ENCODE data around the gene KCTD8. TPM values are rescaled to one million over a fixed set of nuclear protein-coding genes. Genes with fewer than 3 reads are reported as not detected.

KCTD8 gene
- total RNA-seq, 1 donor, result under 0.01 TPM

DNA sequence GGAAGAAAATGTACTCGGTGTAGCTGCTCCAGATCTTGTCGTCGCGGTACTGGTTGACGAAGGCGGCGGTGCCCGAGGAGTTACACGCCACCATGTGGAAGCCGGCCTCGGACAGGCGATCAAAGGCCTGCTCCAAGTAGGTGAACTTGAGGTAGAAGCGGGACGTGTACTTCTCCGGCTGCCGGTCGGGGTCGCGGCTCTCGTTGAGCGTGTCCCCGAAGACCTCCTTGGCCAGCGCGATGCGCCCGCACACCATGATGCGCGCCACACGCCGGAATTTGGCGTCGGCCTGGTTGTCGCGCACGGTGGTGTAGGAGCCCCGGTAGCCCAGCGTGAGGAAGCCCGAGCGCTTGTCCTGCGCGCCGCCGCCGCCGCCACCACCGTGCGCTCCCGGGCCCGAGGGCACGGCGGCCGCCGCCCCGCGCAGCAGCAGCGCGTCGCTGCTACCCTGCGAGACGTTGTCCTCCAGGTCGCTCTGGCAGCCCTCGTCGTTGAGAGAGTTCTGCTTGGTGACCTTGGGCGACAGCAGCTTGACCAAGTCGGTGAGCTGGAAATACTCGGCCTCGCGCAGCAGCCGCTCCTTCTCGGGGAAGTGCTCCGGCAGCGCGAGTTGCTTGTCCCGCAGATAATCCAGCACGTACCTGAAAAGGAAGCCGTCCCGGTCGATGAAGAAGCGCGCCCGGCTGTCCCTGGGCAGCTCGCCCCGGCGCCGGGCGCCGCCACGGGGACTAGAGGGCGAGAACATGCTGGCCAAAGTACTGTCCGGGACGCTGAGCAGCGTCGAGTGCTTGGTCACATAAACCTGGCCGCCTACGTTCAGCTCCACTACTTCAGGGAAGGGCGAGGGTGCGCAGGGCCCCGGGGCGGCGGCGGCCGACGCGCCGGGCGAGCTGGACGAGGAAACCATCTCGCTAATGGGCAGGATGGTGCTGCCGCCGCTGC, 775 bp downstream of the KCTD8 start:
- no peak for DNase-seq (ENCODE audit: low read depth)
- peak overlapping the region; percentile 57 for H3K4me3 ChIP-seq (ENCODE audit: low read depth, low read length)
- TF ChIP-seq, protein P1, sequence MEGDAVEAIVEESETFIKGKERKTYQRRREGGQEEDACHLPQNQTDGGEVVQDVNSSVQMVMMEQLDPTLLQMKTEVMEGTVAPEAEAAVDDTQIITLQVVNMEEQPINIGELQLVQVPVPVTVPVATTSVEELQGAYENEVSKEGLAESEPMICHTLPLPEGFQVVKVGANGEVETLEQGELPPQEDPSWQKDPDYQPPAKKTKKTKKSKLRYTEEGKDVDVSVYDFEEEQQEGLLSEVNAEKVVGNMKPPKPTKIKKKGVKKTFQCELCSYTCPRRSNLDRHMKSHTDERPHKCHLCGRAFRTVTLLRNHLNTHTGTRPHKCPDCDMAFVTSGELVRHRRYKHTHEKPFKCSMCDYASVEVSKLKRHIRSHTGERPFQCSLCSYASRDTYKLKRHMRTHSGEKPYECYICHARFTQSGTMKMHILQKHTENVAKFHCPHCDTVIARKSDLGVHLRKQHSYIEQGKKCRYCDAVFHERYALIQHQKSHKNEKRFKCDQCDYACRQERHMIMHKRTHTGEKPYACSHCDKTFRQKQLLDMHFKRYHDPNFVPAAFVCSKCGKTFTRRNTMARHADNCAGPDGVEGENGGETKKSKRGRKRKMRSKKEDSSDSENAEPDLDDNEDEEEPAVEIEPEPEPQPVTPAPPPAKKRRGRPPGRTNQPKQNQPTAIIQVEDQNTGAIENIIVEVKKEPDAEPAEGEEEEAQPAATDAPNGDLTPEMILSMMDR (IDR thresholded peaks at IDR 0.05; ENCODE audit: insufficient read depth, low read depth, low read length), result no peak

GRCh38 chr4:44446801-44447562, 1.6 kb downstream of the KCTD8 start:
- DNase-seq (ENCODE audit: low read depth), result no peak
- TF ChIP-seq, protein P1 (IDR thresholded peaks at IDR 0.05; ENCODE audit: insufficient read depth, low read depth, low read length), result no peak

GRCh38 chr4:44446191-44446590, 2.4 kb downstream of the KCTD8 start:
- TF ChIP-seq, protein P1 (IDR thresholded peaks at IDR 0.05; ENCODE audit: insufficient read depth, low read depth, low read length), result no peak
- no peak overlapping the region for H3K4me3 ChIP-seq (ENCODE audit: low read depth, low read length)
- no peak for DNase-seq (ENCODE audit: low read depth)

More at GRCh38 chr4:44446801-44447562, 1.6 kb downstream of the KCTD8 start:
- H3K4me3 ChIP-seq (ENCODE audit: low read depth, low read length), result peak overlapping the region; percentile 24

DNA sequence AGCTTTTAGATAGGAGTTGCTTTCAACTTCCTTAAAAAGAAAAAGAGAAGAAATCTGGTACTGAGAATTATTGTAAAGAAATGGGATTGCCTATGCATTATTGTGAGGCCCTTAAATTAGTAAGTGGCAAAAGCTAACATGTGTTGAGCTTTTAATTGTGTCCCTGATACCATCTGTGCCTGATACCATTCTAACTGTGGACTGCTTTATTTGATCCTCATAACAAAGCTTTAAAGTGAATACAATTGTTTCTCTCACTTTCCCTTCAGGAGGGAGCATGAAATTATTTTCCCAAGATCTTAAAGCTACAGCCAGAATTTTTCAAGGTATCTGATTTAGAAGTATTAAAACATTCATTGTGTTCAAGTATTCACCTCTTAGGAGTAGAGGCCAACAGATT, 9.9 kb downstream of the KCTD8 start:
- TF ChIP-seq, protein P1 (IDR thresholded peaks at IDR 0.05; ENCODE audit: insufficient read depth, low read depth, low read length), result no peak
- no peak overlapping the region for H3K4me3 ChIP-seq (ENCODE audit: low read depth, low read length)
- no peak for DNase-seq (ENCODE audit: low read depth)

DNA sequence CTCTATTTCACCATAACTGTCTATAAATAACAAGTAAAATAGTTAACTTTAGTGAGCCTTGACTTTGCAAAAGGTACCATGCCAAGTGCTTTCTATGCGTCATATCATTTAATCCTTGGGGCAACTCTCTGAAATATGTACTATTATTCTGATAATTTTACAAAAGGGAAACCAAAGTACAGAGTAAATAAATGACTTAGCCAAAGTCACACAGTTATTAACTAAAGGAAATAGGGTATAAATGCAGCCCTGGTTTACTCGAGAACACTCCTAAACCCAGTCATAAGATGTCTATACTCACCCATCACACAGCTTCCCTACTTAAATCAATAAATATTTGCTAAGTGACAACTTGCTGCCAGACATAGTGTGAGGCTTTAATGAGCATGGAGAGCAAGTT, 14.4 kb downstream of the KCTD8 start:
- H3K4me3 ChIP-seq (ENCODE audit: low read depth, low read length), result no peak overlapping the region

DNA sequence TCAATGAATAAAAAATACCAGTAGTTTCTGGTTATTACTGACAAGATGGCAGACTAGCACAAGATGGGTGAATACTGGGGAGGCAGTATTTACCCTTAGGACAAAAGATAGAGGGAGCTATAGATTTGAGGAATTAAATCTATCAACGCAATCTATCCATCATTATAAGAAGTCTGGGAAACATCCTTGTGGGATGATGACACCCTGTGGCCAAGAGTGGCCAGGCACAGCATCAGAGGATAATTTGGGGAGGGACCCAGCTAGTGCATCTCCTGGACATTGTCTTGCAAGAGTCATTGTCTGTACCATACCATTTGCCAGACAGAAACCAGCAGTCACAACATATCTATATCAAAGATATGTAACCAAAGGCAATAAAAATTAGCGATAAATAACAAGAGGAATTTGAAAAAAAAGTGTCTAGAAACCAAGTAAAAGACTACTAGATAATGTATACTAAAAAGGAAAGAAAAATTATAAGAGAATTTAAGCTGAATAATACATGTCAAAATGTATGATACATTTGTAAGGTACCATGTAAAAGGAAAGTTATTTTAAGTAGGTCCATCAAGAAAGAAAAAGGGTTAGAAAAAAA, 22.9 kb downstream of the KCTD8 start:
- no peak overlapping the region for H3K4me3 ChIP-seq (ENCODE audit: low read depth, low read length)
- DNase-seq (ENCODE audit: low read depth), result no peak
- TF ChIP-seq, protein P1 (IDR thresholded peaks at IDR 0.05; ENCODE audit: insufficient read depth, low read depth, low read length), result peak; percentile 51

More for the DNA sequence above, 14.4 kb downstream of the KCTD8 start:
- DNase-seq (ENCODE audit: low read depth), result no peak
- TF ChIP-seq, protein P1 (IDR thresholded peaks at IDR 0.05; ENCODE audit: insufficient read depth, low read depth, low read length), result no peak
